SK-N-MC (cell line): ENCODE data around the gene PTX3.

Source experiments
- DNase-seq: peaks from one replicate; pipeline ENCODE4 v3.0.0-alpha.2; 2011; ENCODE audit warnings: low read depth, low spot score
- H3K27ac ChIP-seq: fragments of 200-600 bp; sonication (generic); 2 replicates; pipeline ENCODE4 v1.5.1; 2016; ENCODE audit warnings: mixed run types
- H3K36me3 ChIP-seq: fragments of 200-600 bp; sonication (generic); 2 replicates; pipeline ENCODE4 v1.6.1; 2017; ENCODE audit warnings: antibody characterized with exemption, low read length, mixed read lengths; ENCODE audit not compliant: insufficient read depth
- H3K4me3 ChIP-seq: fragments of 200-600 bp; sonication (generic); 2 replicates; pipeline ENCODE4 v1.5.1; 2016
- H3K9ac ChIP-seq: fragments of 200-600 bp; sonication (generic); 2 replicates; pipeline ENCODE4 v1.8.0; 2017; ENCODE audit warnings: mixed run types, mixed read lengths; ENCODE audit not compliant: insufficient read length
- H3K9me3 ChIP-seq: fragments of 200-600 bp; sonication (generic); 2 replicates; pipeline ENCODE4 v1.6.1; 2017; ENCODE audit warnings: low read depth, mild to moderate bottlenecking, antibody characterized with exemption, low read length, moderate library complexity, mixed read lengths
- EZH2 ChIP-seq: fragments of 200-600 bp; sonication (generic); IDR thresholded peaks from one replicate; pipeline ENCODE4 v1.6.1; 2017; ENCODE audit warnings: antibody characterized with exemption
- FOXP2 ChIP-seq: optimal IDR thresholded peaks from 2 replicates; pipeline ENCODE3; 2011; ENCODE audit warnings: mild to moderate bottlenecking, moderate library complexity; ENCODE audit not compliant: insufficient read depth; ENCODE audit errors: extremely low read length, control extremely low read depth
- POLR2AphosphoS5 ChIP-seq: IDR thresholded peaks from 2 replicates; pipeline ENCODE4 v1.6.1; 2012; ENCODE audit warnings: mild to moderate bottlenecking, low read depth, low read length, borderline replicate concordance

Gene PTX3

DNA sequence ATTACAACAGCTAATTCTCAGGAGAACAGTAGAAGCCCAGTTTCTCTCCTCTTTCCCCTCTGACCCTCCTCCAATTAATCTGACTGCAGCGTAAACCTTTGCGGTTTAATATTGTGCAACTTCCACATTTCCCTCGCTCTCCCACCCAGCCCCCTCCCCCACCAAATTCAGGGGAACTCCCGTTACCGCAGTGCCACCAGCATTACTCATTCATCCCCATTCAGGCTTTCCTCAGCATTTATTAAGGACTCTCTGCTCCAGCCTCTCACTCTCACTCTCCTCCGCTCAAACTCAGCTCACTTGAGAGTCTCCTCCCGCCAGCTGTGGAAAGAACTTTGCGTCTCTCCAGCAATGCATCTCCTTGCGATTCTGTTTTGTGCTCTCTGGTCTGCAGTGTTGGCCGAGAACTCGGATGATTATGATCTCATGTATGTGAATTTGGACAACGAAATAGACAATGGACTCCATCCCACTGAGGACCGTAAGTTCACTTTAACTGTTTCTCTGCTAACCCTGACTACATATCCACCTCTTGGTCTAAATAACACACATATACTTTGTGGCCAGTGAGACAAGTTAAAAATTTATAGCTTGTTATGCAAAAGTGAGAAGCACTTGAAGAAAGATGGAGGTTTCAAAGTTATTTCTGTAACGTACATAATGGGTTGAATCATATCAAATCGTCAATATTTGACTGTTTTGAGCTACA lies at the start of gene PTX3:
Gene PTX3 (plus strand): TSS at position 268 of the 709 bp plus-strand sequence. CDS start 84 bp downstream, at position 352.
- no peak for TF ChIP-seq POLR2AphosphoS5
- TF ChIP-seq FOXP2: no peak
- TF ChIP-seq EZH2: no peak
- H3K27ac ChIP-seq: no peak within 1 kb of the TSS
- no peak within 1 kb of the TSS for H3K9ac ChIP-seq
- no peaks in the 10 kb centered on the region for H3K36me3 ChIP-seq
- peak within 1 kb of the TSS; percentile 77 for H3K4me3 ChIP-seq
- DNase-seq: no peak
- no peaks in the 10 kb centered on the region for H3K9me3 ChIP-seq

DNA sequence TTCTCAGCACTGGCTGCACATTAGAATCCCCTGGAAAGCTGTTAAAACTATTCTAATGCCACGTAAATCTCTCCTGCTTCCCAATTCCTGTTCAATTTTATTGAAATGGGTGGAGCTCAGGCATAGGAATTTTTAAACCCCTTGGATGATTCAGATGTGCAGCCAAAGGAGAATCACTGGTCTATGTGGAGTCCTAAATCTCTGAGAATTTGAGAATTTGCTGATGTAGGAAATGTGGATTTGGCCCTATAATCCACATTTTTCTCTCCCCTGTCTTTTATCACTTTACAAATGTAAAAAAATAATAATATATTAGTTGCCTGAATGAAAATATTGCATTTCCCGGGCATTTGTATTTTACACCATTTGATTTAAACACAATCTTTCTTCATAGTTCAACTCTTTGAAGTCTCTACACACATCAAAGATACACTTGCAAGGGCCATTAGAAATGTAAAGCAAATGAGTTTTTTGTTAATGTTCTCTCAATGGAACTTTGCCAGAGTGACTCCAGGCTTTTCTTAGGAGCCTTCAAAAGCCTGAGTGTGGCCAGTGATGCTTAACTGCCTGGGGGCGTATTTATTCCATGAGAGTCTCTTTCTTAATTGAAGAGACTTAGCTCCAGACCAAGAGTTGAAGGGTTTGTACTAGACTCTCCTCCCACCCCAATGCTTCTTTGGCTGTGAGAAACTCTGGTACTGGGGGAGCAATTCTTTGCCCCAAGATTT lies 48.8 kb upstream of the PTX3 start:
- H3K36me3 ChIP-seq: no peaks in the 10 kb centered on the region
- H3K9ac ChIP-seq: no peak overlapping the region
- TF ChIP-seq EZH2: no peak
- TF ChIP-seq POLR2AphosphoS5: no peak
- no peak for TF ChIP-seq FOXP2
- no peaks in the 10 kb centered on the region for H3K9me3 ChIP-seq
- no peak overlapping the region for H3K27ac ChIP-seq
- no peak for DNase-seq
- H3K4me3 ChIP-seq: no peak overlapping the region

DNA sequence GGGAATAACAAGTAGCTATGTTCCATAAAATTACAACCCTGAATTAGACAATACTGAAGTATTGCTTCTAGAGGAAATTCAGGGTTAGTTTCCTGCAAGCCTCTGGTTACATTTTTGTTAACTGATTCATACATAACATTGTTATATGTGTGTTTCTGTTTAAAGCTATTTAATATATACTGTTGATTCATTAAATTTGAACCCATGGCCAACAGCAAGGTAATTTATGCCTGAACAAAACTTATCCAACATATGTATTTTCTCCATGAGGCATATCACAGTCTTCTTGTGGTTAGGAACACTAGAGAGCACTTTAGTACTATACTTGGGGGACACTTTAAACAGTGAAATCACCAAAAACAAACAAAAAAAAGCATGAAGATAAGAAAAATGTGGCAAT lies 47.7 kb upstream of the PTX3 start:
- Histone ChIP-seq H3K36me3 (no peaks in the 10 kb centered on the region), H3K9me3 (no peaks in the 10 kb centered on the region), H3K4me3 (no peak overlapping the region), H3K9ac (no peak overlapping the region), H3K27ac (no peak overlapping the region)
- no peak for DNase-seq
- TF ChIP-seq EZH2 (no peak), POLR2AphosphoS5 (no peak), FOXP2 (no peak)

DNA sequence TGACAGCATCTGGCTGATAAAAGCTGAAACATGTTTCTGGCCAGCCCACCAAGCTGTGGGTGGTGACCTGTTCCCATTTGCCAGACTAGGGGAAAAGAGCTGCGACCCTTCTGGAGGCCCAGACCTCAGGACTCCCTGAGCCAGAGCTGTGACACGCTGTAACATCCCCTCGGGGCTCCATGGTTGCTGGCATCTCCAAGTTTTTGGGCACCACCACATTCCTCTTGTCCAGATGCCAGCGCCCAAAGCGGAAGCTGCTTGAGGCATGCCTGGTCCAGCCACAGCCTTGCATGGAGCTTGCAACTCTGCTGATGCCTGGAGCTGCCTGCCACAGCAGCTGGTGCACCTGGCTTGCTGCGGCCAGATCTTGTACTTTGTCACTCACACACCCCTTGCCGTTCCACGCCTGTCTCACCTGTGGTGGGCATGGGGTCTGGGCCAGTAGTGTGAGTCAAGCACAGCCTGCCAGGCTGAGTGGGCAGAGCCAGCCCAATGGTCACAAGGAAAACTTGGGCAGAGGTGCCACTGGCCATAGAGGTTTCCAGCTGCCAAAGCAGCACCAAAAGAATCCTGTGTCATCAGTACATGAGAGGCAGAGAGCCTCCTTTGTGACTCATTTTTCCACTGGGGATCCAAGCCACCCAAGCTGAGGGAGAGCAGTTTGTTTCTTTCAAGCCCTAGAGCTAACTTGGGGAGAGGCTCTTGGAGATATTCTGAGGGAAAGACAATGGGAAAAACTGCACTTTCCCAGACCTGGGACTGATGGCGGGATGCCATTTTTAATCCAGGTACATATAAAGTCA lies 45.7 kb upstream of the PTX3 start:
- DNase-seq: no peak

DNA sequence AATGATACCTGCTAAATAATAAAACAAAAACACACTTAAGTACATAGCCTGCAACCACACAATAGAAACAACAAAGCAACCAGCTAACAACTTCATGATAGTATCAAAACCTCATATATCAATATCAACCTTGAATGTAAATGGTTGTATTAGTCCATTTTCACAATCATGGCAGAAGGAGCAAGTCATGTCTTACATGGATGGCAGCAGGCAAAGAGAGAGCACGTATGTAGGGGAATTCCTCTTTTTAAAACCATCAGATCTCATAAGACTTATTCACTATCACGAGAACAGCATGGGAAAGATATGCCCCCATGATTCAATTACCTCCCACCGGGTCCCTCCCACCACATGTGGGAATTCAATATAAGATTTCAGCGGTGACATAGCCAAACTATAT lies 44.5 kb upstream of the PTX3 start:
- Histone ChIP-seq H3K9me3 (no peaks in the 10 kb centered on the region), H3K9ac (no peak overlapping the region), H3K36me3 (no peaks in the 10 kb centered on the region), H3K27ac (no peak overlapping the region), H3K4me3 (no peak overlapping the region)
- DNase-seq: no peak
- no peak for TF ChIP-seq FOXP2
- no peak for TF ChIP-seq EZH2
- TF ChIP-seq POLR2AphosphoS5: no peak

More for the DNA sequence above, 45.7 kb upstream of the PTX3 start:
- H3K27ac ChIP-seq: no peak overlapping the region
- H3K4me3 ChIP-seq: no peak overlapping the region
- TF ChIP-seq POLR2AphosphoS5 (no peak), EZH2 (no peak), FOXP2 (no peak)
- H3K9ac ChIP-seq: no peak overlapping the region
- H3K9me3 ChIP-seq: no peaks in the 10 kb centered on the region
- no peaks in the 10 kb centered on the region for H3K36me3 ChIP-seq

DNA sequence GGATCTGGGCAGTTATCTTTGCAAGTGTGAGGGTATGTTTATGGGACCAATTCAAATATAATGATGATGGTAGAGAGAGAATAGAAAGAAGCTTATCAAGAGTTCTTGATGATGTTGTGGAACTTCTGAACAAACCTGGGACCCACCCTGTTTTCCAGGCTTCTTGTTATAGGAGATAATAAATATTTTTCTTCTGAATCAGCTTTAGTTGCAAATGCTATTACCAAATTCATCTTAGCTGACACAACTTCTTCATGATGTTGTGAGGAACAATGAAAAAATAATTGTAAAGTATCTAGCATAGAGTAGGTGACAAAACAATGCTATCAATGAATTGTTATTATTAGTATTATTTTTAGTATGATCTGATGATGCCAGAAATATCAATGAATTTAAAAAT lies 43.5 kb upstream of the PTX3 start:
- H3K9me3 ChIP-seq: no peaks in the 10 kb centered on the region
- no peaks in the 10 kb centered on the region for H3K36me3 ChIP-seq
- no peak overlapping the region for H3K4me3 ChIP-seq
- no peak for DNase-seq
- H3K9ac ChIP-seq: no peak overlapping the region
- H3K27ac ChIP-seq: no peak overlapping the region
- TF ChIP-seq POLR2AphosphoS5 (no peak), FOXP2 (no peak), EZH2 (no peak)

DNA sequence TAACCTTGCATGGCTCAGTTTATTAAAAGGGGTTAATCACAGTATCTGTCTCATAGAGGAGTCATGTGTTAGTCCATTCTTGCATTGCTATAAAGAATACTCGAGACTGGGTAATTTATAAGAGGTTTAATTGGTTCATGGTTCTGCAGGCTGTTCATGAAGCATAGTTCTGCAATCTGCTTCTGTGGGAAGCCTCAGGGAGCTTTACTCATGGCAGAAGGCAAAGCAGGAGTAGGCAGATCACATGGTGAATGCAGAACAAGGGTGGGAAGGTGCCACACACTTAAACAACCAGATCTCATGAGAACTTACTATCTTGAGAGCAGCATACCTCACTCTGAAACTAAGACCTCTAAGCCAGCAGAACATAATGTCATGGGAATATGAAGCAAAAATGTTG lies 42.2 kb upstream of the PTX3 start:
- no peaks in the 10 kb centered on the region for H3K9me3 ChIP-seq
- TF ChIP-seq EZH2: no peak
- no peaks in the 10 kb centered on the region for H3K36me3 ChIP-seq
- H3K9ac ChIP-seq: no peak overlapping the region
- no peak overlapping the region for H3K4me3 ChIP-seq
- no peak overlapping the region for H3K27ac ChIP-seq
- DNase-seq: no peak

DNA sequence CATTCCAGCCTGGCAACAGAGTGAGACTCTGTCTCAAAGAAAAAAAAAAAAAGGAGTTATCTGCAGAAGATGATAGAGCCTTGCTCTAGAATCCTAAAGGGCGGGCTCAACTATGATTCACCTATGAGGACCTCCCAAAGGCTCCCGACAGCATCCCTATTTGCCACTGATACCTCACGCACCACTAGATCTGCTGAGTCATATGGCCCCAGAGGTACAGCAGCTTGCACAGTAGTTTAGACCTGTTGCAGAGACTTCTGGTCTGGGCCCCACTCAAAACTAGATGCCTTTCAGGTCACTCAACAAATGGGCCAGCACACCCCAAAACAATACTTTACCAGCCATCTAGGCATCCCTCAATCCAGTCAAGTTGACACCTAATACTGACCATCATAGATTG lies 38.1 kb upstream of the PTX3 start:
- H3K9ac ChIP-seq: no peak overlapping the region
- H3K36me3 ChIP-seq: no peaks in the 10 kb centered on the region
- no peaks in the 10 kb centered on the region for H3K9me3 ChIP-seq
- H3K4me3 ChIP-seq: no peak overlapping the region
- DNase-seq: no peak
- H3K27ac ChIP-seq: no peak overlapping the region
- TF ChIP-seq FOXP2: no peak
- TF ChIP-seq EZH2: no peak
